CD4-positive, alpha-beta T cell treated with Interleukin-15 for 4 hours (primary cell): ENCODE results near the gene ZSWIM6.

Experiments used
- DNase-seq: peaks from one replicate; pipeline ENCODE4 v3.0.0-alpha.2; 2020; ENCODE audit warnings: low spot score

Gene ZSWIM6

GRCh38 chr5:61331407-61332357, at the start of gene ZSWIM6:
TSS of gene ZSWIM6 (plus strand) at chr5:61332258. CDS start at chr5:61332273, 15 bp downstream.
- DNase-seq = peak; percentile 99

DNA sequence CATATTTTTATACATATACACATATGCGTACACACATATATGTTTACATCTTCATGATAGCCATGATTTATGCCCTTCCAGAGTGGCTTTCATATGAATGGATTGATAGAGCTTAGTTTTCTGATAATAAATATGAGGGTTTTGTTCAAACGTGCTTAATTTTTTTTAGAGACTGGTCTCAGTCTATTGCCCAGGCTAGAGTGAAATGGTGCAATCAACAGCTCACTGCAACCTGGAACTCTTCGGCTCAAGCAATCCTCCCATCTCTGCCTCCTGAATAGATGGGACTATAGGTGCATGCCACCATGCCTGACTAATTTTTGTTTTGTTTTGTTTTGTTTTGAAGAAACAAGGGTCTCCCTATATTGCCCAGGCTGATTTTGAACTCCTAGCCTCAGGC, 48.6 kb upstream of the ZSWIM6 start:
- no peak for DNase-seq

DNA sequence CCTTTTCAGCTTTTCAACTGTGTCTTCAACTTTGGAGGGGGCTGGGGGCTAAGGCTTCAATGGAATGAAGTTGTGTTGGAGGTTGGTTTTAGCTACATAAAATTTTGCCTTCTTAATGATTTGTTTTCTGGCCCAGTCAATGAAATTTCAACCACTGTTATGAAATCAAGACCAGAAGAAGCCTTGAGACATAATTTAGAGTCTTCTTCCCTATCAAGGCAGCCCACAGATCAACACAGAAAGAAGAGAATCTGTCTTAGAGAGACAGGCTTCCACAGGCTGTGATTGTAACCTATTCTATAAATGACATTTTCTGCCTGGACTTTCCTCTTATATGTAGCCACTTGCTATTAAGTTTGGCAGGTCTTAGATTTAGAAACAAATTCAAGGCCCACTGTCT, 46.5 kb upstream of the ZSWIM6 start:
- no peak for DNase-seq

GRCh38 chr5:61286446-61287132, 45.5 kb upstream of the ZSWIM6 start:
- no peak for DNase-seq

- DNase-seq = no peak
Observed at GRCh38 chr5:61287474-61287873, 44.6 kb upstream of the ZSWIM6 start.

DNA sequence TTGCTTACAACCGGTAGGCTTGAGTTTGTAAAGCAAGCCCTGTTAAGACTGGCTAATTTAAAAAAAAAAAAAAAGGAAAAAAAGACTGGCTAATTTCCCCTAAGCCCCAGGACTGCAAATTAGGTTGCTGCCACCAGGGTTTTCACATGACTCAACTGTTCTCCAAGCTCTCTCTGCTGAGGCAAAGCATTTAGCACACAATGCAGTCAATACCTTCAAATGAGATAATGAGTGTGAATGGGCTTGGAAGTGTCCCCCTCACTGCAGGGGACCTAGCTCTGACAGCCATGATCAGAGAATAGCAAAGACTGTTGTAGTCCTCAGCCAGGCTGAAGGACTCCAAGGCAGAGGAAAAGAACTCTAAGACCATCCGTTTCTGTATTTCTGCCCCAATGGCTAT, 42.8 kb upstream of the ZSWIM6 start:
- no peak for DNase-seq

DNA sequence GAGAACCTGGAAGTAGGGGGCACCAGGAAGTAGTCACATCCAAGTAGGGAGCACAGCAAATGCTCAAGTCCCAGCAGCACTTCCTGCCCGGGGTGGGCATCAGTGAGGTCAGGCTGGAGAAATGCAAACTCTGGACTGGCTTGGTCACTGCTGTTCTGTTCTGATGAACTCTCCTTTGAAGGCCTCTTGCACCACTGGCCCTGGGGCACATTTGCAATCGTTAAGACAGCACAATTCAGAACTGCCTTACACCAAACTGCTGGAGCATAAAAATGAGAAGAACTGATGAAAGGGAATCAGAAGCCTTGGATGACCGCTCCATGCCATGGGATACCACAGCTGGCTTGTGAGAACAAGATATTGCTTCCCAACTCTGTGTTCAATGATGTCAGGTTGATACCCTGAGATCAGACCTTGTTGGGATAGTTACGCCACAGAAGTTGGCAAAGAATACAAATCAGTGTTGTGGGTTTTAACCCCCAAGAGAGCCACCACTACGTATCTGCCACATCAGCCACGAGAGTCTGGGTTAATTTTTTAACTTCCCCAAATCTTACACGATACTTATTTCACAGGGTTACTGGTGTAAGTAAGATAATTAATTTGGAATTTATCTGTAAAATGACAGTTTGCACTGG, 42.3 kb upstream of the ZSWIM6 start:
- no peak for DNase-seq

DNA sequence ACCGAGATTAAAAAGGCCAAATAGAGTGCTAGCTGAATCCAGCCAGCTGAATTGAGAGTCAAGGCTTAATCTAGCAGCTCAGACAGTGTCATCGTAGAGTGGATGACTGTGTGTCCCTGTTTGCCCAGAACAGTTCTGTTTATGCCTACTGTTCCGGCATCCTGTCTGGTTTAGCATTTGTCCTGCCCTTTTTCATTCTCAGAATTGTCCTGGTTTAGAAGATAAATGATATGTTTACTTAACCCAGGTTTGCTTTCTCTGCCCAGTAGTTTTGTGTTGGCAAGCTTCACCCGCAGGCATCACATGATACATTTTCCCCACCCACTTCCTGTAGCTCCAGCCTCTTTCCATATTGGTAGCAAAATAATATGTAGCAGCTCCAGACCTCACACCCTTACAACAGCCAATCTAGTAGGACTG, 41.3 kb upstream of the ZSWIM6 start:
- no peak for DNase-seq

GRCh38 chr5:61292062-61292657, 39.9 kb upstream of the ZSWIM6 start:
- no peak for DNase-seq

GRCh38 chr5:61293071-61293470, 39.0 kb upstream of the ZSWIM6 start:
- DNase-seq = no peak

GRCh38 chr5:61293873-61294272, 38.2 kb upstream of the ZSWIM6 start:
- no peak for DNase-seq

GRCh38 chr5:61295365-61295764, 36.7 kb upstream of the ZSWIM6 start:
- no peak for DNase-seq

- no peak for DNase-seq
Observed at GRCh38 chr5:61298066-61298465, 34.0 kb upstream of the ZSWIM6 start.

- no peak for DNase-seq
Observed at GRCh38 chr5:61298580-61298979, 33.5 kb upstream of the ZSWIM6 start.

DNA sequence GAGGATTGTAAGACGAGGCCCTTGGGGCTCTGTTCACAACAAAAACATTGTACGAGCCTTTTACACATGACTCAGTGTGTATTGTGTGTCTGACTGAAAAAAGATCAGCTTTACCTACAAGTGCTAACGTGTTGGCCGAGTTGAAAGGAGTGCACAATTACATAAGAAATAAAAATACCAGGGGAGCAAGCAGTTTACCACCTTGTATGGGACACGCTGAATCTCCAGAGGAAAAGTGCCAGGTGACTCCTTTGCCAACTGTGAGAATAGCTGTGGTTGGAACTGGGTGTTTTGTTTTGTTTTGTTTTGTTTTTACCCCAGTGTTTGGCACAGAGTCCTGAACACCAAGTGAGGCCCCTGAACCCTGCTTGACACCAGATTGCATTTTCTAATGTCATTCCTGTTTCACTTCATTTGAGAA, 32.8 kb upstream of the ZSWIM6 start:
- no peak for DNase-seq

DNA sequence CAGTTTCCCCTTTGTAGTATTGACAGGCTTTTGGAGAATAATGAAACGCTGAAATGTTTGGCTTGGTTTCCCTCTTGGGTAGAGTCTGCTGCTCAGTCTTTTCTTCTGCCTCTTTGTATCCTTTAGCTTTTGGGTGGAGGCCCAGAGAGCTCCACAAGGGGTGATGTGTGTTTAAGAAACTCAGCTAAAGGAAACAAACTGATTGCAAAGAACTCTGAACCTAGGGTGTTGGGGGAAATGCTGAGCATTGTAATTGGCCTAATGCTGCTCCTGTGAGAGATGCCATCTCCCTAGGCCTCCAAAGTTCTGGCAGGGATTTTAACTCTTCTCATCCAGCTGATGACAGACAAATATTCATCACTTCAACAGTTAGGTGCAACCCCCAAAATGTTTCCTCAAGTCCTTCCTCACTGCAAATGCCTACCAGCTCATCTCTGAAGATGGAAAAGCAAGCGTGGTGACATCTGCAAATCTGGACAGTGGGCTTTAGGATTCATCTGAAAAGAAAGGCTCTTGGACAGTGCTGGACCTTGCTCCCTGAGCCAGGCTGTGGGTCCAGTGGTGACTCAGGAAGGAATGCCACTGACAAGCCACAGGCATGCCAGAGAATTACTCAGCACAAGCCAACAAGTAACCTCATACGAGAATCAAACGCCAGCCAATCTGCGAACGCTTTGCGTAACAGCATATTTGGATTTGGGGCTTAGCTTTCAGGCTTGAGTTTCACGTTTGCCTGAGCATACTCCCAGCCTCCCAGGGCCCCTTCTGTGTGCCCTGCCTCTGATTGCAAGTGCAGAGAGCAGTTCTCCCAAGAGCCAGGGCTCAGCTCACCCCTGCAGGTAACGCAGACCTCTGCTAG, 30.5 kb upstream of the ZSWIM6 start:
- no peak for DNase-seq

DNA sequence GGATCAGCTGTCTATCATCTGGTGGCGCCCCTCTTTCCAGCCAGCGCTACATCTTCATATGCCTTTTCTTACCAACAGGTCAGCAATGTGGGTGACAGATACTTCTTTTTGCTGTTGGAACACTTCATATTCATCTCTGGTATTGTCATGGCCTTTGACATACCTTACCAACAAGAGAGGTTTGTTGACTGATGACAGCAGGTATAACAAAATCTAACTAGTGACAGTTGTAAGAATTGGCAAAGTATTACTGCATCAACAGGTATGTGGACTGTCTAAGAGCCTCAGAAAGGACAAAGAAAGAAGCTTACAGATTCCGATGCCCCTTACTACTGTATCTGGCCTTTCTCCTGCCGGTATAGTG, 29.9 kb upstream of the ZSWIM6 start:
- DNase-seq = no peak

- no peak for DNase-seq
Observed at GRCh38 chr5:61303346-61303745, 28.7 kb upstream of the ZSWIM6 start.

- DNase-seq = no peak
Observed at GRCh38 chr5:61304590-61305381, 27.3 kb upstream of the ZSWIM6 start.

GRCh38 chr5:61306531-61307131, 25.4 kb upstream of the ZSWIM6 start:
- no peak for DNase-seq
